Kidney epithelial cell (primary cell): ENCODE data around the gene MEGF6. TPM values are rescaled to one million over a fixed set of nuclear protein-coding genes. Genes with fewer than 3 reads are reported as not detected.

Experiments used
- DNase-seq: peaks from one replicate; pipeline ENCODE4 v3.0.0-alpha.2; 2010; ENCODE audit warnings: low read depth
- H3K27me3 ChIP-seq: 2 replicates; pipeline ENCODE4 v1.6.0; 2011; ENCODE audit warnings: low read length; ENCODE audit not compliant: control insufficient read depth, insufficient read depth
- H3K36me3 ChIP-seq: 2 replicates; pipeline ENCODE4 v1.5.1; 2011; ENCODE audit warnings: low read length; ENCODE audit not compliant: control insufficient read depth, insufficient read depth
- H3K4me3 ChIP-seq: 2 replicates; pipeline ENCODE4 v1.5.1; 2011; ENCODE audit warnings: low read depth, mild to moderate bottlenecking, control low read depth, low read length
- CTCF ChIP-seq: IDR thresholded peaks from 2 replicates; pipeline ENCODE4 v1.5.1; 2011; ENCODE audit warnings: mild to moderate bottlenecking, moderate library complexity, low read length, control low read depth, inconsistent platforms; ENCODE audit not compliant: insufficient read depth, poor library complexity, severe bottlenecking
- total RNA-seq: library from RNA; depleted of rRNA; stranded (reverse); fragments of >200 nt; gene quantifications from 2 replicates; pipeline ENCODE4 v1.2.3, GENCODE V29; 2015

The MEGF6 gene
- total RNA-seq, 1 donor from 2014 or later: 13.1 TPM

- no peak overlapping the region for H3K4me3 ChIP-seq
- peaks cover 6% of the 10 kb centered on the region for H3K27me3 ChIP-seq
- no peak for DNase-seq
- TF ChIP-seq CTCF: no peak
- no peaks in the 10 kb centered on the region for H3K36me3 ChIP-seq
Measured at GRCh38 chr1:3570066-3570986, 41.0 kb downstream of the MEGF6 start.

- no peak for DNase-seq
- H3K36me3 ChIP-seq: no peaks in the 10 kb centered on the region
- H3K27me3 ChIP-seq: peaks cover 8% of the 10 kb centered on the region
Measured at GRCh38 chr1:3569436-3569835, 41.9 kb downstream of the MEGF6 start.

GRCh38 chr1:3568815-3569435 lies 42.4 kb downstream of the MEGF6 start:
- TF ChIP-seq CTCF: no peak
- no peak for DNase-seq
- Histone ChIP-seq H3K27me3 (peaks cover 9% of the 10 kb centered on the region), H3K36me3 (no peaks in the 10 kb centered on the region), H3K4me3 (no peak overlapping the region)

More at GRCh38 chr1:3569436-3569835, 41.9 kb downstream of the MEGF6 start:
- TF ChIP-seq CTCF: no peak
- no peak overlapping the region for H3K4me3 ChIP-seq

GRCh38 chr1:3566951-3567804 lies 44.1 kb downstream of the MEGF6 start:
- Histone ChIP-seq H3K27me3 (peaks cover 11% of the 10 kb centered on the region), H3K4me3 (no peak overlapping the region), H3K36me3 (no peaks in the 10 kb centered on the region)
- TF ChIP-seq CTCF: no peak
- no peak for DNase-seq

- no peak for DNase-seq
- Histone ChIP-seq H3K36me3 (no peaks in the 10 kb centered on the region), H3K4me3 (no peak overlapping the region), H3K27me3 (peaks cover 16% of the 10 kb centered on the region)
- TF ChIP-seq CTCF: no peak
Measured at GRCh38 chr1:3566003-3566885, 45.1 kb downstream of the MEGF6 start.
